Tracheal epithelial cell (primary cell): ENCODE data around the gene NDUFB3. TPM values are rescaled to one million over a fixed set of nuclear protein-coding genes. Genes with fewer than 3 reads are reported as not detected.

ENCODE experiments used
- total RNA-seq: library from RNA; depleted of rRNA; stranded (reverse); fragments of >200 nt; gene quantifications from 2 replicates; pipeline ENCODE4 v1.2.1, GENCODE V29; 2014

NDUFB3 gene
- 54.2 and 66.3 TPM in 2 replicates for total RNA-seq

GRCh38 chr2:201071479-201072200 is at the start of gene NDUFB3, which contains the start of gene HYCC2:
NDUFB3 (plus strand) TSS chr2:201072001; CDS start chr2:201078883, 6,882 bp downstream.
HYCC2 (minus strand) TSS chr2:201071671; CDS start chr2:201024009, 47,662 bp downstream.

GRCh38 chr2:201116115-201116958 is 44.5 kb downstream of the NDUFB3 start, which contains the start of gene CFLAR:
CFLAR (plus strand) TSS chr2:201116164; CDS start chr2:201129866, 13,702 bp downstream.

Other genes with a start within 250 kb of the NDUFB3 start
- gene CLK1, start 207.3 kb upstream of the NDUFB3 start, total RNA-seq: 78.8 and 89.5 TPM in 2 replicates
- gene PPIL3, start 182.9 kb upstream of the NDUFB3 start, total RNA-seq: 24.1 and 38.4 TPM in 2 replicates
- 23.4 and 27.7 TPM in 2 replicates for gene NIF3L1, start 182.6 kb upstream of the NDUFB3 start, total RNA-seq
- 12.8 and 17.7 TPM in 2 replicates for gene ORC2, start 108.3 kb upstream of the NDUFB3 start, total RNA-seq
- 5.8 and 8.4 TPM in 2 replicates for gene HYCC2, start 330 bp upstream of the NDUFB3 start, total RNA-seq
- 92.3 and 155 TPM in 2 replicates for gene CFLAR, start 44.2 kb downstream of the NDUFB3 start, total RNA-seq
- gene CASP10, start 111.1 kb downstream of the NDUFB3 start, total RNA-seq: 4.9 and 7.5 TPM in 2 replicates
- 30.6 and 35.6 TPM in 2 replicates for gene CASP8, start 188.5 kb downstream of the NDUFB3 start, total RNA-seq